Activated CD8-positive, alpha-beta T cell treated with anti-CD3 and anti-CD28 coated beads for 36 hours (primary cell): ENCODE data around the gene SLC41A1. TPM values are rescaled to one million over a fixed set of nuclear protein-coding genes. Genes with fewer than 3 reads are reported as not detected.

Source experiments
- ATAC-seq: fragments of 200-7000 bp; cut with Tn5 transposase; one replicate; pipeline ENCODE4 v1.10.0; 2021; ENCODE audit warnings: mild to moderate bottlenecking, moderate library complexity
- CTCF ChIA-PET: fragments of 350-600 bp; sonication (Branson Sonifier 250); formaldehyde crosslinking; loops from one replicate; lab custom pipeline; 2021; ENCODE audit warnings: antibody characterized with exemption; lab: Charles Lee
- POLR2A ChIA-PET: fragments of 350-600 bp; sonication (Branson Sonifier 250); formaldehyde crosslinking; loops from one replicate; lab custom pipeline; 2021; ENCODE audit warnings: antibody characterized with exemption; lab: Charles Lee
- DNase-seq: peaks from one replicate; pipeline ENCODE4 v3.0.0-alpha.2; 2020
- H3K27ac Mint-ChIP-seq: one replicate; pipeline ENCODE4 v1.8.0; 2021; ENCODE audit warnings: mild to moderate bottlenecking, mixed read lengths
- H3K27me3 Mint-ChIP-seq: one replicate; pipeline ENCODE4 v1.8.0; 2021; ENCODE audit warnings: mixed read lengths
- H3K36me3 Mint-ChIP-seq: one replicate; pipeline ENCODE4 v1.8.0; 2021; ENCODE audit warnings: low read depth, mixed read lengths
- H3K4me1 Mint-ChIP-seq: one replicate; pipeline ENCODE4 v1.8.0; 2021; ENCODE audit warnings: low read depth, mixed read lengths
- H3K4me3 Mint-ChIP-seq: one replicate; pipeline ENCODE4 v1.8.0; 2021; ENCODE audit warnings: mild to moderate bottlenecking, moderate library complexity, mixed read lengths
- H3K9me3 Mint-ChIP-seq: one replicate; pipeline ENCODE4 v1.8.0; 2021; ENCODE audit warnings: mixed read lengths
- intact Hi-C: fragments of 100-400 bp; cut with micrococcal nuclease; formaldehyde crosslinking; loops from one replicate; pipeline ENCODE4 v1.10.0; 2022
- total RNA-seq, 2 experiments: library from RNA; stranded (reverse); gene quantifications; one replicate each; pipeline ENCODE4 v1.2.3, GENCODE V29; 2021
- TF ChIP-seq, protein P1 (sequence below): fragments of 200-600 bp; IDR thresholded peaks from one replicate; pipeline ENCODE4 v1.8.0; 2022; ENCODE audit warnings: antibody characterized with exemption, mild to moderate bottlenecking

The SLC41A1 gene
- total RNA-seq, 2 experiments from 2014 or later, result 33.6 to 35.3 TPM

DNA sequence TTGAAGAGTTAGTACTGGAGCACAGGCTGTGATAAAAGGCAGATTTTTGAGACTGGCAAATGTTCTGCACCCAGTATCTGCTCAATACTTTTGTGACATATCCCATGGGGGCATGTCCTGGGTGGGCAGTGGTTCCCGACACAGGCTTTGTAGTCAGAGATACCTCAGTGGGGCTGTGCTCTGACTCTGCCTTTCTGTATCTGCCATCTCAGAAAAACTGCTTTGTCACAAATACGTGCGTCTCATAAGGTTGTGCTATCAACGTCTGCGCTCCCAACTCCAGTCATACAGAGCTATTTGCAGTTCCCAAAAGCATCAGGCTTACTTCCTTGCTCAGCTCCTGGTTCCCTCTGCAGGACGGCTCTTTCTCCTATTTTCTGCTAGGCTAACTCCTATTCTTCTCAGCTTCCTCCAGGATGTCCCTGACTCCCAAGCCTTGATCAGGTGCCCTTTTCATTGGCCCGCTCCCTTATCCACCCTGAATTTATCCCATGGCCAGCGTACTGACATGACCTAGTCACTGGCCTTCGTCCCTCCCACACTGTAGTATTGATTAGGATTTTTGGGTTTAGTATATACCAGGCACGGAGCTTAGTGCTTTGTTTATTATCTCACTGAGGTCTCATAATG, 25.6 kb downstream of the SLC41A1 start:
- H3K27me3 Mint-ChIP-seq, result no peaks in the 10 kb centered on the region
- peaks cover 7% of the 10 kb centered on the region for H3K4me1 Mint-ChIP-seq
- no peak overlapping the region for H3K4me3 Mint-ChIP-seq
- ATAC-seq (no peak), DNase-seq (no peak)
- H3K36me3 Mint-ChIP-seq, result peaks cover 5% of the 10 kb centered on the region
- no peaks in the 10 kb centered on the region for H3K9me3 Mint-ChIP-seq
- TF ChIP-seq, protein P1, sequence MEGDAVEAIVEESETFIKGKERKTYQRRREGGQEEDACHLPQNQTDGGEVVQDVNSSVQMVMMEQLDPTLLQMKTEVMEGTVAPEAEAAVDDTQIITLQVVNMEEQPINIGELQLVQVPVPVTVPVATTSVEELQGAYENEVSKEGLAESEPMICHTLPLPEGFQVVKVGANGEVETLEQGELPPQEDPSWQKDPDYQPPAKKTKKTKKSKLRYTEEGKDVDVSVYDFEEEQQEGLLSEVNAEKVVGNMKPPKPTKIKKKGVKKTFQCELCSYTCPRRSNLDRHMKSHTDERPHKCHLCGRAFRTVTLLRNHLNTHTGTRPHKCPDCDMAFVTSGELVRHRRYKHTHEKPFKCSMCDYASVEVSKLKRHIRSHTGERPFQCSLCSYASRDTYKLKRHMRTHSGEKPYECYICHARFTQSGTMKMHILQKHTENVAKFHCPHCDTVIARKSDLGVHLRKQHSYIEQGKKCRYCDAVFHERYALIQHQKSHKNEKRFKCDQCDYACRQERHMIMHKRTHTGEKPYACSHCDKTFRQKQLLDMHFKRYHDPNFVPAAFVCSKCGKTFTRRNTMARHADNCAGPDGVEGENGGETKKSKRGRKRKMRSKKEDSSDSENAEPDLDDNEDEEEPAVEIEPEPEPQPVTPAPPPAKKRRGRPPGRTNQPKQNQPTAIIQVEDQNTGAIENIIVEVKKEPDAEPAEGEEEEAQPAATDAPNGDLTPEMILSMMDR, result no peak
- ChIA-PET CTCF (interaction anchor here (1.5 to 2.9 kb wide), 2 partner anchors 121 to 190 kb away, joined by 3 to 15 read pairs; no protein-coding TSS in a partner anchor), POLR2A (interaction anchor here (1.0 to 1.5 kb wide), 3 partner anchors 13 to 22 kb away, joined by 3 to 6 read pairs (median 3); no protein-coding TSS in a partner anchor)
- intact Hi-C loops, result no loop called here
- H3K27ac Mint-ChIP-seq, result no peak overlapping the region

DNA sequence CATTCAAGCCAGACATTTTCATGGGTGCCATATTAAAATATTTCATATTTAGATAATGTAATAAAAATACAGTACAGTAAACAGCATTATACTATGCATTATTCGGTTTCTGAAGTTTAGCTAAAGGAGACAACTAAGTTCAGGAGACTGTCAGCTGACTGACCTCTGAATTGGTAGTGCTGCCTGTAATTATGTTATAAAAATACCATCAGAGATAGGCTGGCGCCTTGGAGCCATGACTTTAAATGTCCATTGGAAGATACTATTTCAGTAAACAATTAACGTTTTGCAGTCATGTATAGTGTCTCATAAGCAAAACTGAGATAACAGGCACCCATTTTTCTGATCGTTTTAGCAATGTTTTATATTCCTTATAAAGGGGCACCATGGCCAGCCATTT, 26.4 kb downstream of the SLC41A1 start:
- H3K9me3 Mint-ChIP-seq, result no peaks in the 10 kb centered on the region
- peaks cover 3% of the 10 kb centered on the region for H3K36me3 Mint-ChIP-seq
- no peak for DNase-seq
- H3K4me1 Mint-ChIP-seq, result peaks cover 7% of the 10 kb centered on the region
- no peaks in the 10 kb centered on the region for H3K27me3 Mint-ChIP-seq
- ChIA-PET CTCF (interaction anchor here (0.9 to 2.9 kb wide), 5 partner anchors 9 to 191 kb away, joined by 3 to 15 read pairs (median 4); no protein-coding TSS in a partner anchor), POLR2A (no interaction called here)
- intact Hi-C loops, result no loop called here
- H3K27ac Mint-ChIP-seq, result no peak overlapping the region
- TF ChIP-seq, protein P1, result no peak
- ATAC-seq, result no peak
- no peak overlapping the region for H3K4me3 Mint-ChIP-seq

DNA sequence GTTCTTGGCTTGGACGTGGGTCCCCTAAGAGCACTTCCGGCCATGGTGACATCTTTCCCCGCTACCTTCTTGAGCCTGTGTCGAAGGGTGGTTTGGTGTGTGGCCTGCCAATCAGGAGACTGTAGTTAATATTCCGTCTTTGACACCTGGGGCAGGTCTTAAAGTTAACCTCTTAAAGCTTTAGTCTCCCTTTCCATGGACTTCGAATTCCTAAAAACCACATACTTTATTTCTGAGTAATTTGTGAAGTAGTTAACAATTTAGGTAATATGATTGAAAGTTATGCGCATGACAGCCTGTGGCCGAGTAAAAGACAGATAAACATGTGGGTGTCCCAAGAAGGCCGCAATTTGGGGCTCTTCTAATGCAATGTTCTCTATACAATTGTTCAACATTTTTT, 27.6 kb downstream of the SLC41A1 start:
- intact Hi-C loops, result no loop called here
- no peak for ATAC-seq
- no peaks in the 10 kb centered on the region for H3K27me3 Mint-ChIP-seq
- no peak for DNase-seq
- TF ChIP-seq, protein P1, result no peak
- H3K4me1 Mint-ChIP-seq, result peaks cover 7% of the 10 kb centered on the region
- H3K9me3 Mint-ChIP-seq, result no peaks in the 10 kb centered on the region
- CTCF ChIA-PET, result interaction anchor here (0.9 to 1.7 kb wide), 6 partner anchors 44 to 193 kb away, joined by 3 to 8 read pairs (median 4); no protein-coding TSS in a partner anchor
- H3K27ac Mint-ChIP-seq, result no peak overlapping the region
- no peak overlapping the region for H3K4me3 Mint-ChIP-seq
- POLR2A ChIA-PET, result interaction anchor here (1.3 kb wide), 1 partner anchor 9 kb away, joined by 3 read pairs; no protein-coding TSS in a partner anchor
- no peaks in the 10 kb centered on the region for H3K36me3 Mint-ChIP-seq

- Mint-ChIP-seq H3K4me1 (peaks cover 7% of the 10 kb centered on the region), H3K9me3 (no peaks in the 10 kb centered on the region), H3K27me3 (no peaks in the 10 kb centered on the region), H3K4me3 (no peak overlapping the region), H3K36me3 (no peaks in the 10 kb centered on the region), H3K27ac (no peak overlapping the region)
- ChIA-PET CTCF (interaction anchor here (3.7 kb wide), 1 partner anchor 125 kb away, joined by 30 read pairs; no protein-coding TSS in a partner anchor), POLR2A (interaction anchor here (1.3 kb wide), 1 partner anchor 8 kb away, joined by 3 read pairs; no protein-coding TSS in a partner anchor)
- ATAC-seq (no peak), DNase-seq (no peak)
- intact Hi-C loops, result no loop called here
- TF ChIP-seq, protein P1, result no peak
Observed at GRCh38 chr1:205783904-205784303, 29.1 kb downstream of the SLC41A1 start.

GRCh38 chr1:205783433-205783795, 29.6 kb downstream of the SLC41A1 start:
- no peak for DNase-seq
- POLR2A ChIA-PET, result interaction anchor here (1.4 kb wide), 1 partner anchor 35 kb away, joined by 4 read pairs; no protein-coding TSS in a partner anchor
- ATAC-seq, result no peak
- Mint-ChIP-seq H3K4me3 (no peak overlapping the region), H3K36me3 (no peaks in the 10 kb centered on the region), H3K9me3 (no peaks in the 10 kb centered on the region), H3K4me1 (peaks cover 7% of the 10 kb centered on the region), H3K27ac (no peak overlapping the region), H3K27me3 (no peaks in the 10 kb centered on the region)
- intact Hi-C loops, result no loop called here
- CTCF ChIA-PET, result interaction anchor here (1.4 to 3.7 kb wide), 6 partner anchors 8 to 194 kb away, joined by 4 to 30 read pairs (median 12); no protein-coding TSS in a partner anchor
- TF ChIP-seq, protein P1, result no peak
